ENCODE measurements around the gene S100A11. TPM values are rescaled to one million over a fixed set of nuclear protein-coding genes. Genes with fewer than 3 reads are reported as not detected.

The S100A11 gene
- total RNA-seq, 1 donor from 2014 or later = 947 TPM

DNA sequence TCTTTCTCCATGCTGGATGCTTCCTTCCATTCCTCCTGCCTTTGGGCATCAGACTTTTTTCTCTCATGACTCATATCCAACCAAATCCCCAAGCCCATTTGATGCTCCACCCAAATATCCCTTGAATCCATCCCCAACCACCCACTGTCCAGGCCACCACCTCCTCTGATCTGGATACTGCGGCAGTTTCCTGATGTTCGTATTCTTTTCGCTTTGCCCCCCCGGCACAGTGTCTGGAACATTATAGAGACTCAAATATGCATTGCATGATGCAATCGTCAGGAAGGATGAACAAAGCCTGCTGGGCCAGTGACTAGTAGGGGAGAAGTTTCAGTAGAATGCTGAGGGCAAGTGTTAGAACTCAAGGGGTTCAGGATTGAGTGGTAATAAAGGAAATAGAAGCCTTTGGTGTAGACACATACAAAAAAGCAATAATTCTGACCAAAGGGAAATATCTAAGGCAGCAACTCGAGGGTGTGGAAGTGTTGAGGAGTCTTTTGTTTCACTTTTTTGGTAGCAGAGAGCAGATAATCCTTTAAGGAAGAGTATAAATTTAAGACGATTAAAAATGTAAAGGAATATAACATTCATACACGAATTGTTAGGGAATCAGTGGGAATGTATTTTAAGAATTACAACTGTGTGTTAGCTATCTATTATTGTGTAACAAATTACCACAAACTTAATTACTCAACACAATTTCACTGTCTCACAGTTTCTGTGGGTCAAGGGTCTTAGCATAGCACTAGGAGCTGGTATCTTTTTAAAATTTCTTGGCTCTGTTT is 7.5 kb downstream of the S100A11 start:
- no peak for DNase-seq (ENCODE audit: low read depth)
- TF ChIP-seq, protein P1, sequence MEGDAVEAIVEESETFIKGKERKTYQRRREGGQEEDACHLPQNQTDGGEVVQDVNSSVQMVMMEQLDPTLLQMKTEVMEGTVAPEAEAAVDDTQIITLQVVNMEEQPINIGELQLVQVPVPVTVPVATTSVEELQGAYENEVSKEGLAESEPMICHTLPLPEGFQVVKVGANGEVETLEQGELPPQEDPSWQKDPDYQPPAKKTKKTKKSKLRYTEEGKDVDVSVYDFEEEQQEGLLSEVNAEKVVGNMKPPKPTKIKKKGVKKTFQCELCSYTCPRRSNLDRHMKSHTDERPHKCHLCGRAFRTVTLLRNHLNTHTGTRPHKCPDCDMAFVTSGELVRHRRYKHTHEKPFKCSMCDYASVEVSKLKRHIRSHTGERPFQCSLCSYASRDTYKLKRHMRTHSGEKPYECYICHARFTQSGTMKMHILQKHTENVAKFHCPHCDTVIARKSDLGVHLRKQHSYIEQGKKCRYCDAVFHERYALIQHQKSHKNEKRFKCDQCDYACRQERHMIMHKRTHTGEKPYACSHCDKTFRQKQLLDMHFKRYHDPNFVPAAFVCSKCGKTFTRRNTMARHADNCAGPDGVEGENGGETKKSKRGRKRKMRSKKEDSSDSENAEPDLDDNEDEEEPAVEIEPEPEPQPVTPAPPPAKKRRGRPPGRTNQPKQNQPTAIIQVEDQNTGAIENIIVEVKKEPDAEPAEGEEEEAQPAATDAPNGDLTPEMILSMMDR (conservative IDR thresholded peaks at IDR 0.05; ENCODE audit: low read depth, low read length) = no peak

DNA sequence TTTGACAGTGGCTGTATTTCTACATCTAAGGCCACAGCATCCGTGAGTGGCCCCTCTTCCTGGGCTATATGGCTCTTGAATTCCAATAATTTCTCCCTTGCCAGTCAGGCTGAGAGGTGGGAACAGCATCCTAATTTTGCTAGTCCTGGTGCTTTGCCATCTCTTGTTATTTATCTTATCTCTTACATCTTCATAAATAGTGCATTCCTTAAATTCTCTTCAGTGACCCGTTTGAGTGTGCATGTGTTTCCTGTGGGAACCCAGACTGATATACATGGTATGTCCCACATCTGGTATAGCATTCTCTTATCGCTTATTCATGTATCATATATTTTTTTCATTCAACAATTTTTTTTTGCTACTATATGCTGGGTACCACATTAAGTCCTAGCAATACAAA is 9.9 kb downstream of the S100A11 start:
- TF ChIP-seq, protein P1 (conservative IDR thresholded peaks at IDR 0.05; ENCODE audit: low read depth, low read length) = no peak
- H3K4me3 ChIP-seq (ENCODE audit: low read depth, low read length) = no peak overlapping the region
- DNase-seq (ENCODE audit: low read depth) = no peak

More for the DNA sequence above, 7.5 kb downstream of the S100A11 start:
- H3K4me3 ChIP-seq (ENCODE audit: low read depth, low read length) = no peak overlapping the region

DNA sequence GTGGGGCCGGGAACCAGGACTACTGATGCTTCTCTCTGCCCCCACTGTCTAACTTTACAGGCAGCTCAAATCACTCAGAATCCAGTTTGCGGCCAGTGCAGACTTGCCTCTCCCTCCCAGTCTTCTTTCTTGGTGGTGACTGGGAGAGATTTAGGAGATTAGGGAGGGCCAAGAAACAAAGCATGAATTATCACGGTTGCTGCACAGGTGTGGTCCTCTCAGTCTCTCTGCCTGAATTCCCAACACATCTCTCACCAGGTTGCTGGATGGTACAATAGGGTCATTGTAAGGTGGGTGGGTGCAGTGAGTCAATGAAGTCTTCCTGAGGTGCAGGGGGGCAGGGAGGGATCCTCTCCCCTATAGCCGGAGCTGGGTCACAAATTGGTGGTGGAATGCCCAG is 12.6 kb downstream of the S100A11 start:
- no peak overlapping the region for H3K4me3 ChIP-seq (ENCODE audit: low read depth, low read length)
- TF ChIP-seq, protein P1 (conservative IDR thresholded peaks at IDR 0.05; ENCODE audit: low read depth, low read length) = no peak
- no peak for DNase-seq (ENCODE audit: low read depth)

DNA sequence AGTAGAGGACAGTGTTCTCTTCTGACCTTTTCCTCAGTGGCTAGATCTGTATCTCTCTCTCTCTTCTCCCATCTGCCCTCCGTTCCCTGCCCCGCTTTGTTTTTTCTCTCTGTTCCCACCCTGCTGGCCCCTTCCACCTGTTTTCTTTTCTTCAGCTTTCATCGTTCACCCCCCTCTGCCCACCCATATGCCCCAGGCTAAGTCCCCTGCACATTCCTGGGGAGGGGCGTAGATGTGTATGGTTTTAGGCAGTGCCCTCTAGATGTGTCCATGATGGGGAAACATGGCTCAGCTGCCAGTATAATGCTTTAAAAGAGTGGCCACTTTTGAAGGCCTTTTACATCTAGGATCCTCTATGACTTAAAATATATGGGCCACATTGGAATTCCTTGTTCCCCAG is 13.6 kb downstream of the S100A11 start:
- no peak for DNase-seq (ENCODE audit: low read depth)
- TF ChIP-seq, protein P1 (conservative IDR thresholded peaks at IDR 0.05; ENCODE audit: low read depth, low read length) = no peak
- no peak overlapping the region for H3K4me3 ChIP-seq (ENCODE audit: low read depth, low read length)

DNA sequence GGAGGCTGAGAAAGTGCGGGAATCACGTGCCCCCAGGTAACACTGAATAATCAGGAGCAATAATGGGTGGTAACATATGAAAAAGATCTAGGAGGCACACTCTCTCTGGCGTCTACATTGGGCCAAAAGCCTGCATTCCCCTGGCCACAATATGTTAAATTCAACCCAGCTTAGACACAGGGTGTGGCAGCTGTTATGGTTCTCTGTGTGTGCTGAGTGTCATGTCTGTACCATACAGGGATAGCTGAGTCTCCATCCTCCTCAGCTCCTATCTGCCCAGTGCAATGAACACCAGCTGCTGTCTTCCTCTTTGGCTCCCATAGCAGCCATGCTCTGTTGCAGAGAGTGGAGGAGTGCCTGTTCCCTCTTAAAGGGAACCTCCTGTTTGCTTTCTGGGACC is 14.3 kb downstream of the S100A11 start:
- TF ChIP-seq, protein P1 (conservative IDR thresholded peaks at IDR 0.05; ENCODE audit: low read depth, low read length) = no peak

DNA sequence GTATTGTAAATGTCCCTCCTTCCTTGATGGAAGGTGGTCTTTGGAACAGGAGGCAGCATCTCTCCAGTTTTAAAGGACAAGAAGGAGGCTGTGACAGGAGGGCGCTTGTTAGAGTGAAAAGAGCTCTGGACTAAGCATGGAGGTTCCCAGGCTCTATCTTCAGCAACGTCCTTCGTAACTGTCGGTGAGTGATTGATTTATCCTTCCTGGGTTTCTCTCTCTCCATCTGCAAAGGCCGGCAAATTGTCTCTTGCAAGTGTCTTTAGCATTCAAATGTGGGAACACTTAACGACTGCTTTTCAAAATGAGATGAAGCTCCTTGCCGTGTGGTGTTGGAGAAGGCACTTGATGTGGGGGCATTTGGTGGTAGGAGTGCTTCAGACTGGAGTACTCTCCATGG is 15.2 kb downstream of the S100A11 start:
- DNase-seq (ENCODE audit: low read depth) = no peak
- H3K4me3 ChIP-seq (ENCODE audit: low read depth, low read length) = no peak overlapping the region
- TF ChIP-seq, protein P1 (conservative IDR thresholded peaks at IDR 0.05; ENCODE audit: low read depth, low read length) = no peak

More for the DNA sequence above, 14.3 kb downstream of the S100A11 start:
- DNase-seq (ENCODE audit: low read depth) = no peak
- H3K4me3 ChIP-seq (ENCODE audit: low read depth, low read length) = no peak overlapping the region

DNA sequence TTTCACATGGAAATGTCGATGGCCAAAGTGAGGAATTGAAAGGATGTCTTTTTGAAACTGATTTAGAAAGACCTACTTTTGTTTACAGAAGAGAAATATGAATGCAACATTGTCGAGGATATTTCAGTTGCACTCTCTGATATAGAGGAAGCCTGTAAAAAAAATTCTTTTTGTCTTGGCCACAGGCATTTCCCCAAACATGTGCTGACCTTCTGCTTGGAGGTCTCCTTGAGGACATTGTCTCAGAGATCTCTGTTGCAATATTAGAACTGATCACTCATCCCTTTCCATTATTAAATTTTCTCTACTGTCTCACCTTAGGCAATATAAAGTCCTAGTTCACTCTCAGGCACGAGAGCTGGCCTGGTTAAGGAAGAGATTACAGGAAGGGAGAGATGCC is 16.0 kb downstream of the S100A11 start:
- no peak overlapping the region for H3K4me3 ChIP-seq (ENCODE audit: low read depth, low read length)
- TF ChIP-seq, protein P1 (conservative IDR thresholded peaks at IDR 0.05; ENCODE audit: low read depth, low read length) = no peak
- no peak for DNase-seq (ENCODE audit: low read depth)
